ENCODE results near the gene CDK12. TPM values are rescaled to one million over a fixed set of nuclear protein-coding genes. Genes with fewer than 3 reads are reported as not detected.

Gene CDK12
- total and polyA plus RNA-seq, 10 of the 15 experiments (the other 5 are each of a cell fraction or from before 2014, with no cell fraction given), result 3.2 to 55.1 (median 31.9) TPM

DNA sequence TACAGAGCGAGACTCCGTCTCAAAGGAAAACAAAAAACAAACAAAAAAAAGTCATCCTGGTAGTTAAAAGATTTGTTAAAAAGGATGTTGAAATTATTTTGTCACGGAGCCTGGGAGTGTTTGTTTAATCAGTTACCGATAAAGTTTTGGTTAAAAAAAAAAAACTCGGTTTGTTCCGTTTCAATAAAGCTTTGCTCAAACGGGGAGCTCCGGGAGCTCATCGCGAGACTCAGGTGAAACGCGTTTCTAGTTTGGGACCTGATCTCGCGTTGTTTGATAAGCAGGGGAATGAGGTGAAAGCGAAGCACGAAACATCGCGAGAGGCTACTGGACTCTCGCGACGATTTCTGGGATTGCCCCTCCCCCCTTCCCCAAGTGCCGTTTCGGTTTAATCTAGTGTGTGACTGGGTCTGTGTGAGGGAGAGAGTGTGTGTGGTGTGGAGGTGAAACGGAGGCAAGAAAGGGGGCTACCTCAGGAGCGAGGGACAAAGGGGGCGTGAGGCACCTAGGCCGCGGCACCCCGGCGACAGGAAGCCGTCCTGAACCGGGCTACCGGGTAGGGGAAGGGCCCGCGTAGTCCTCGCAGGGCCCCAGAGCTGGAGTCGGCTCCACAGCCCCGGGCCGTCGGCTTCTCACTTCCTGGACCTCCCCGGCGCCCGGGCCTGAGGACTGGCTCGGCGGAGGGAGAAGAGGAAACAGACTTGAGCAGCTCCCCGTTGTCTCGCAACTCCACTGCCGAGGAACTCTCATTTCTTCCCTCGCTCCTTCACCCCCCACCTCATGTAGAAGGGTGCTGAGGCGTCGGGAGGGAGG lies at the start of gene CDK12 (continued):
- TF ChIP-seq, protein P1, sequence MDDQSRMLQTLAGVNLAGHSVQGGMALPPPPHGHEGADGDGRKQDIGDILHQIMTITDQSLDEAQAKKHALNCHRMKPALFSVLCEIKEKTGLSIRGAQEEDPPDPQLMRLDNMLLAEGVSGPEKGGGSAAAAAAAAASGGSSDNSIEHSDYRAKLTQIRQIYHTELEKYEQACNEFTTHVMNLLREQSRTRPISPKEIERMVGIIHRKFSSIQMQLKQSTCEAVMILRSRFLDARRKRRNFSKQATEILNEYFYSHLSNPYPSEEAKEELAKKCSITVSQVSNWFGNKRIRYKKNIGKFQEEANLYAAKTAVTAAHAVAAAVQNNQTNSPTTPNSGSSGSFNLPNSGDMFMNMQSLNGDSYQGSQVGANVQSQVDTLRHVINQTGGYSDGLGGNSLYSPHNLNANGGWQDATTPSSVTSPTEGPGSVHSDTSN (IDR thresholded peaks at IDR 0.05; ENCODE audit: insufficient replicate concordance, low read depth, low read length), result no peak
- peak; percentile 100 for TF ChIP-seq CBFB (IDR thresholded peaks at IDR 0.05; ENCODE audit: low read depth)
- peak; percentile 42 for TF ChIP-seq SP1 (IDR thresholded peaks at IDR 0.05; ENCODE audit: low read depth, low read length)
- peak; percentile 69; the same call in 1 of the 2 replicates for TF ChIP-seq IKZF1 (conservative IDR thresholded peaks at IDR 0.05)
- TF ChIP-seq RAD51 (IDR thresholded peaks at IDR 0.05), result peak; percentile 61
- TF ChIP-seq ZNF207 (IDR thresholded peaks at IDR 0.05; ENCODE audit: borderline replicate concordance), result peak; percentile 99
- TF ChIP-seq TCF3 (IDR thresholded peaks at IDR 0.05; ENCODE audit: borderline replicate concordance, insufficient read depth, low read depth, low read length), result 0 out of 2 replicates have a peak, but pooled peaks have one; percentile 9
- peak; percentile 98 for TF ChIP-seq IRF5 (IDR thresholded peaks at IDR 0.05; ENCODE audit: borderline replicate concordance)
- no peak for TF ChIP-seq MTA3 (IDR thresholded peaks at IDR 0.05; ENCODE audit: borderline replicate concordance, low read length)
- TF ChIP-seq SREBF1 (IDR thresholded peaks at IDR 0.05; ENCODE audit: low read length), result no peak
- TF ChIP-seq POU2F2 (IDR thresholded peaks at IDR 0.05; ENCODE audit: borderline replicate concordance, low read depth, low read length), result peak; percentile 84
- peak; percentile 66 for TF ChIP-seq RELB (IDR thresholded peaks at IDR 0.05; ENCODE audit: low read depth)
- TF ChIP-seq NKRF (conservative IDR thresholded peaks at IDR 0.05), result peak; percentile 87
- TF ChIP-seq, protein P2, sequence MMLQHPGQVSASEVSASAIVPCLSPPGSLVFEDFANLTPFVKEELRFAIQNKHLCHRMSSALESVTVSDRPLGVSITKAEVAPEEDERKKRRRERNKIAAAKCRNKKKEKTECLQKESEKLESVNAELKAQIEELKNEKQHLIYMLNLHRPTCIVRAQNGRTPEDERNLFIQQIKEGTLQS (IDR thresholded peaks at IDR 0.05; ENCODE audit: borderline replicate concordance, extremely low read depth, low read depth, low read length), result peak; percentile 66; the same call in 1 of the 2 replicates
- TF ChIP-seq PML (IDR thresholded peaks at IDR 0.05; ENCODE audit: low read length), result peak; percentile 94
- peak; percentile 100 for TF ChIP-seq BRCA1 (IDR thresholded peaks at IDR 0.05; ENCODE audit: low read depth, low read length)
- TF ChIP-seq EED (IDR thresholded peaks at IDR 0.05; ENCODE audit: low read depth), result 0 out of 2 replicates have a peak, but pooled peaks have one; percentile 4
- peak; percentile 99 for TF ChIP-seq ATF2 (IDR thresholded peaks at IDR 0.05; ENCODE audit: low read length)
- TF ChIP-seq SUZ12 (IDR thresholded peaks at IDR 0.05; ENCODE audit: unreplicated experiment), result no peak
- TF ChIP-seq SMARCA5 (IDR thresholded peaks at IDR 0.05), result no peak; the same call in 1 of the 2 replicates
- peak; percentile 65 for TF ChIP-seq FOXM1 (IDR thresholded peaks at IDR 0.05; ENCODE audit: low read depth, low read length)
- peak; percentile 51 to 65; a peak in 2 of 4 replicates for TF ChIP-seq IKZF2 (IDR thresholded peaks at IDR 0.05)

Data from GM12878 (cell line).